IMR-90 (cell line): ENCODE data around the gene NDUFB2. TPM values are rescaled to one million over a fixed set of nuclear protein-coding genes. Genes with fewer than 3 reads are reported as not detected.

Experiments
- ATAC-seq: fragments of 200-7000 bp; cut with Tn5 transposase; 2 replicates; pipeline ENCODE4 v1.9.1; 2020; ENCODE audit warnings: low read depth, mild to moderate bottlenecking, moderate library complexity
- BruUV-seq: library from RNA; stranded (reverse); fragments of 400-500 nt; replicated peaks from 2 replicates; lab custom pipeline; 2021; lab: Mats Ljungman, UMichigan
- CTCF ChIA-PET: fragments of 300-600 bp; formaldehyde crosslinking; extraction: SDS; loops from one replicate; lab custom pipeline; 2021; ENCODE audit warnings: antibody characterized with exemption; lab: Yijun Ruan, JAX
- POLR2A ChIA-PET: fragments of 300-600 bp; sonication (Branson Sonifier 250); formaldehyde crosslinking; loops from one replicate; lab custom pipeline; 2022; ENCODE audit warnings: antibody characterized with exemption; ENCODE audit not compliant: unreplicated experiment; lab: Charles Lee
- DNase-seq: peaks from one replicate; pipeline ENCODE4 v3.0.0; 2013
- H2AFZ ChIP-seq: replicated peaks from 2 replicates; pipeline ENCODE3; 2013; ENCODE audit warnings: low read length, mild to moderate bottlenecking; ENCODE audit not compliant: poor library complexity
- H2AK5ac ChIP-seq: 2 replicates; pipeline ENCODE4 v1.6.1; 2013; ENCODE audit warnings: low read depth, low read length, inconsistent platforms
- H2AK9ac ChIP-seq: replicated peaks from 2 replicates; pipeline ENCODE3; 2013; ENCODE audit warnings: mild to moderate bottlenecking, low read depth, low read length, moderate library complexity; ENCODE audit not compliant: poor library complexity
- H2BK120ac ChIP-seq: 2 replicates; pipeline ENCODE4 v1.6.1; 2013; ENCODE audit warnings: low read depth, low read length, inconsistent platforms
- H2BK15ac ChIP-seq: 3 replicates; pipeline ENCODE4 v1.6.1; 2013; ENCODE audit warnings: low read depth, low read length, inconsistent platforms
- H2BK20ac ChIP-seq: 2 replicates; pipeline ENCODE4 v1.6.1; 2013; ENCODE audit warnings: low read depth, mild to moderate bottlenecking, inconsistent platforms, low read length, moderate library complexity
- H2BK5ac ChIP-seq: 2 replicates; pipeline ENCODE4 v1.6.1; 2013; ENCODE audit warnings: mild to moderate bottlenecking, low read depth, low read length, inconsistent platforms; ENCODE audit not compliant: poor library complexity, severe bottlenecking
- H3K14ac ChIP-seq: replicated peaks from 2 replicates; pipeline ENCODE4 v1.6.1; 2013; ENCODE audit warnings: low read depth, low read length, inconsistent platforms
- H3K18ac ChIP-seq: 2 replicates; pipeline ENCODE4 v1.6.1; 2013; ENCODE audit warnings: low read depth, low read length, control low read depth
- H3K23ac ChIP-seq: 2 replicates; pipeline ENCODE4 v1.6.1; 2013; ENCODE audit warnings: low read depth, low read length, inconsistent platforms
- H3K27ac ChIP-seq: 2 replicates; pipeline ENCODE4 v1.5.1; 2013; ENCODE audit warnings: mild to moderate bottlenecking, control low read depth, low read length; ENCODE audit not compliant: insufficient read depth
- H3K27me3 ChIP-seq: 2 replicates; pipeline ENCODE4 v1.6.1; 2013; ENCODE audit warnings: low read length; ENCODE audit not compliant: control insufficient read depth, insufficient read depth
- H3K36me3 ChIP-seq: 2 replicates; pipeline ENCODE4 v1.6.1; 2013; ENCODE audit warnings: low read length, mixed read lengths; ENCODE audit not compliant: control insufficient read depth, insufficient read depth
- H3K4ac ChIP-seq: 2 replicates; pipeline ENCODE4 v1.6.1; 2013; ENCODE audit warnings: low read depth, low read length, inconsistent platforms
- H3K4me1 ChIP-seq: 2 replicates; pipeline ENCODE4 v1.6.1; 2013; ENCODE audit warnings: low read length, mixed read lengths; ENCODE audit not compliant: control insufficient read depth, insufficient read depth
- H3K4me2 ChIP-seq: 2 replicates; pipeline ENCODE4 v1.6.1; 2013; ENCODE audit warnings: low read depth, mild to moderate bottlenecking, control low read depth, low read length, moderate library complexity
- H3K4me3 ChIP-seq: 2 replicates; pipeline ENCODE4 v1.5.1; 2013; ENCODE audit warnings: low read depth, mild to moderate bottlenecking, control low read depth, low read length, moderate library complexity; ENCODE audit not compliant: insufficient read depth
- H3K56ac ChIP-seq: 2 replicates; pipeline ENCODE4 v1.6.1; 2013; ENCODE audit warnings: low read length, inconsistent platforms; ENCODE audit not compliant: insufficient read depth; ENCODE audit errors: extremely low read depth
- H3K79me1 ChIP-seq, 2 experiments: 2 replicates each; pipeline ENCODE4 v1.6.1; 2013; ENCODE audit warnings: low read length in 2 of 2, inconsistent platforms in 1 of 2, low read depth in 1 of 2
- H3K9ac ChIP-seq: 2 replicates; pipeline ENCODE4 v1.6.1; 2013; ENCODE audit warnings: low read depth, low read length, control low read depth
- H3K9me1 ChIP-seq: 2 replicates; pipeline ENCODE4 v1.6.1; 2013; ENCODE audit warnings: low read length, inconsistent platforms; ENCODE audit not compliant: insufficient read depth
- H3K9me3 ChIP-seq: 2 replicates; pipeline ENCODE4 v1.6.1; 2013; ENCODE audit warnings: low read length; ENCODE audit not compliant: control insufficient read depth, insufficient read depth
- H4K20me1 ChIP-seq: 2 replicates; pipeline ENCODE4 v1.6.1; 2013; ENCODE audit warnings: low read length, inconsistent platforms; ENCODE audit not compliant: insufficient read depth
- H4K5ac ChIP-seq: 2 replicates; pipeline ENCODE4 v1.6.1; 2013; ENCODE audit warnings: mild to moderate bottlenecking, low read depth, low read length, control low read depth
- H4K8ac ChIP-seq, 2 experiments: 2 replicates each; pipeline ENCODE4 v1.6.1; 2013; ENCODE audit warnings: low read depth in 2 of 2, low read length in 2 of 2, control low read depth in 1 of 2, inconsistent platforms in 1 of 2
- H4K91ac ChIP-seq: 2 replicates; pipeline ENCODE4 v1.6.1; 2013; ENCODE audit warnings: low read depth, low read length, inconsistent platforms; ENCODE audit not compliant: insufficient read depth
- BHLHE40 ChIP-seq: fragments of 150-350 bp; IDR thresholded peaks from 2 replicates; pipeline ENCODE4 v1.6.1; 2016; ENCODE audit warnings: mild to moderate bottlenecking, low read depth, low read length
- CEBPB ChIP-seq: IDR thresholded peaks from 2 replicates; pipeline ENCODE4 v1.6.1; 2012; ENCODE audit warnings: low read depth, low read length, improper control_type of control experiment
- CHD1 ChIP-seq: IDR thresholded peaks from 2 replicates; pipeline ENCODE4 v1.6.1; 2012; ENCODE audit warnings: low read depth, low read length, improper control_type of control experiment
- FOS ChIP-seq: fragments of 150-350 bp; IDR thresholded peaks from 2 replicates; pipeline ENCODE4 v1.6.1; 2016; ENCODE audit warnings: low read depth, low read length
- MAFK ChIP-seq: IDR thresholded peaks from 2 replicates; pipeline ENCODE4 v1.6.1; 2012; ENCODE audit warnings: low read depth, low read length, improper control_type of control experiment
- MAZ ChIP-seq: IDR thresholded peaks from 2 replicates; pipeline ENCODE4 v1.6.1; 2012; ENCODE audit warnings: low read depth, mild to moderate bottlenecking, low read length, improper control_type of control experiment, moderate library complexity, borderline replicate concordance
- MXI1 ChIP-seq: IDR thresholded peaks from 2 replicates; pipeline ENCODE4 v1.6.1; 2012; ENCODE audit warnings: low read depth, mild to moderate bottlenecking, low read length, moderate library complexity, borderline replicate concordance
- NFE2L2 ChIP-seq: fragments of 150-350 bp; IDR thresholded peaks from 2 replicates; pipeline ENCODE4 v1.6.1; 2016; ENCODE audit warnings: low read depth, mild to moderate bottlenecking, low read length
- POLR2A ChIP-seq: IDR thresholded peaks from 2 replicates; pipeline ENCODE4 v1.6.1; 2012; ENCODE audit warnings: mild to moderate bottlenecking, low read depth, low read length
- RAD21 ChIP-seq: IDR thresholded peaks from 2 replicates; pipeline ENCODE4 v1.6.1; 2012; ENCODE audit warnings: low read length, improper control_type of control experiment
- RCOR1 ChIP-seq: IDR thresholded peaks from 2 replicates; pipeline ENCODE4 v1.6.1; 2012; ENCODE audit warnings: mild to moderate bottlenecking, low read length, improper control_type of control experiment; ENCODE audit not compliant: insufficient replicate concordance
- RFX5 ChIP-seq: IDR thresholded peaks from 2 replicates; pipeline ENCODE4 v1.8.0; 2012; ENCODE audit warnings: low read depth, mild to moderate bottlenecking, low read length, moderate library complexity
- SMC3 ChIP-seq: fragments of 150-350 bp; IDR thresholded peaks from 2 replicates; pipeline ENCODE4 v1.6.1; 2016; ENCODE audit warnings: low read depth, mild to moderate bottlenecking, antibody characterized with exemption, low read length, moderate library complexity
- WGBS, 2 experiments: methylation state at CpG; one replicate each; pipeline versions ENCODE4 v1.1.5 to v1.1.7; 2013; ENCODE audit warnings: missing lambda C conversion rate in 2 of 2; ENCODE audit not compliant: insufficient read length in 1 of 2; ENCODE audit errors: extremely low coverage in 2 of 2; 5-methylcytosine and 5-hydroxymethylcytosine counted together
- dilution Hi-C: fragments of 300-500 bp; cut with HindIII; formaldehyde crosslinking; loops from one replicate; pipeline ENCODE4 v1.14.3; 2018; ENCODE audit warnings: low sequenced_read_pairs; ENCODE audit not compliant: unreplicated experiment
- in situ Hi-C: fragments of 300-500 bp; cut with MboI; formaldehyde crosslinking; loops from 3 replicates; pipeline ENCODE4 v1.14.3; 2019; ENCODE audit warnings: low sequenced_read_pairs, inconsistent platforms, mixed read lengths
- intact Hi-C: fragments of 100-400 bp; cut with micrococcal nuclease; formaldehyde crosslinking; loops from 2 replicates; pipeline ENCODE4 v1.10.0; 2022
- polyA plus RNA-seq, 3 experiments: library from polyadenylated mRNA; depleted of rRNA; stranded (reverse); fragments of >200 nt; gene quantifications; 2 replicates each; pipeline ENCODE4 v1.2.3, GENCODE V29; 2012; ENCODE audit warnings: low replicate concordance in 1 of 3
- total RNA-seq: library from RNA; depleted of rRNA; stranded (reverse); fragments of >200 nt; gene quantifications from 2 replicates; pipeline ENCODE4 v1.2.3, GENCODE V29; 2012
- TF ChIP-seq, protein P1 (sequence below): conservative IDR thresholded peaks from 2 replicates; pipeline ENCODE4 v1.5.1; 2012; ENCODE audit warnings: mild to moderate bottlenecking, low read depth, low read length, improper control_type of control experiment
- TF ChIP-seq, protein P2 (sequence below): fragments of 150-350 bp; IDR thresholded peaks from 2 replicates; pipeline ENCODE4 v1.6.1; 2016; ENCODE audit warnings: low read depth, mild to moderate bottlenecking, low read length, moderate library complexity, borderline replicate concordance
- TF ChIP-seq, protein P3 (sequence below): fragments of 150-350 bp; IDR thresholded peaks from 2 replicates; pipeline ENCODE4 v1.6.1; 2017; ENCODE audit warnings: mild to moderate bottlenecking, antibody characterized with exemption, low read length, low read depth

Gene NDUFB2
- total and polyA plus RNA-seq, 2 of the 4 experiments (the other 2 are of a cell fraction): 81.7 to 143 TPM

DNA sequence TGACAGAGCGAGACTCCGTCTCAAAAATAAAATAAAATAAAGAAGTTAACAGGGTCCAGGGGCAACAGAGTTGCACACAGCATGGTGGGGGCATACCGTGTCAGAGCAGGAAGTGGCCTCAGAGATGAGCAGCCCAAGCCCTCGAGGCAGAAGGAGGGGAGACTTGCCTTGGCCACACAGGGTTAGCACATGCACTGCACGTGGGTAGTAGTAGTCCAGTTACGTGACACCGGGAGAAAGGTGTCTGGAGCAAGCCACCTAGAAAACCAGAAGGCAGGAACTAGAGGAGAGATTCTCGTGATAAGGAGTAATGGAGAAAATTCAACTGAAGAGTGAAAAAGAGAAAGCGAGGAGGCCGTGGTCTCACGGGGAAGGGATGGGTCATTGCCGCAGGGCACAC, 46.1 kb upstream of the NDUFB2 start:
- Histone ChIP-seq H2BK5ac (no peak overlapping the region), H3K27ac (no peak overlapping the region), H2AK5ac (peak overlapping the region; percentile 85; the same call in 1 of the 2 replicates), H3K18ac (no peak overlapping the region), H3K9ac (no peak overlapping the region), H3K4me2 (no peak overlapping the region), H3K79me1 (no peaks in the 10 kb centered on the region), H3K36me3 (no peaks in the 10 kb centered on the region), H3K4ac (no peak overlapping the region), H3K4me3 (no peak overlapping the region), H3K4me1 (peaks cover 13% of the 10 kb centered on the region), H4K91ac (no peak overlapping the region), H4K8ac (no peak overlapping the region), H3K14ac (no peak overlapping the region), H3K9me1 (0 out of 2 replicates have a peak, but pooled peaks cover 3% of the 10 kb centered on the region), H2BK15ac (no peak overlapping the region), H3K27me3 (no peaks in the 10 kb centered on the region), H3K56ac (no peak overlapping the region), H2AFZ (peak overlapping the region; percentile 61), H3K9me3 (no peaks in the 10 kb centered on the region), H3K23ac (no peak overlapping the region), H2AK9ac (peak overlapping the region; percentile 39), H2BK20ac (no peak overlapping the region), H4K5ac (no peak overlapping the region), H2BK120ac (peak overlapping the region; percentile 19; the same call in 1 of the 2 replicates), H4K20me1 (no peaks in the 10 kb centered on the region)
- TF ChIP-seq RCOR1: no peak
- TF ChIP-seq MXI1: no peak
- TF ChIP-seq CEBPB: no peak
- TF ChIP-seq MAFK: no peak
- TF ChIP-seq, protein P1, sequence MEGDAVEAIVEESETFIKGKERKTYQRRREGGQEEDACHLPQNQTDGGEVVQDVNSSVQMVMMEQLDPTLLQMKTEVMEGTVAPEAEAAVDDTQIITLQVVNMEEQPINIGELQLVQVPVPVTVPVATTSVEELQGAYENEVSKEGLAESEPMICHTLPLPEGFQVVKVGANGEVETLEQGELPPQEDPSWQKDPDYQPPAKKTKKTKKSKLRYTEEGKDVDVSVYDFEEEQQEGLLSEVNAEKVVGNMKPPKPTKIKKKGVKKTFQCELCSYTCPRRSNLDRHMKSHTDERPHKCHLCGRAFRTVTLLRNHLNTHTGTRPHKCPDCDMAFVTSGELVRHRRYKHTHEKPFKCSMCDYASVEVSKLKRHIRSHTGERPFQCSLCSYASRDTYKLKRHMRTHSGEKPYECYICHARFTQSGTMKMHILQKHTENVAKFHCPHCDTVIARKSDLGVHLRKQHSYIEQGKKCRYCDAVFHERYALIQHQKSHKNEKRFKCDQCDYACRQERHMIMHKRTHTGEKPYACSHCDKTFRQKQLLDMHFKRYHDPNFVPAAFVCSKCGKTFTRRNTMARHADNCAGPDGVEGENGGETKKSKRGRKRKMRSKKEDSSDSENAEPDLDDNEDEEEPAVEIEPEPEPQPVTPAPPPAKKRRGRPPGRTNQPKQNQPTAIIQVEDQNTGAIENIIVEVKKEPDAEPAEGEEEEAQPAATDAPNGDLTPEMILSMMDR: no peak
- no peak for TF ChIP-seq RFX5
- TF ChIP-seq MAZ: no peak
- no peak for TF ChIP-seq SMC3
- TF ChIP-seq POLR2A: no peak
- no peak for TF ChIP-seq RAD21
- no peak for TF ChIP-seq CHD1
- TF ChIP-seq BHLHE40: no peak
- TF ChIP-seq, protein P2, sequence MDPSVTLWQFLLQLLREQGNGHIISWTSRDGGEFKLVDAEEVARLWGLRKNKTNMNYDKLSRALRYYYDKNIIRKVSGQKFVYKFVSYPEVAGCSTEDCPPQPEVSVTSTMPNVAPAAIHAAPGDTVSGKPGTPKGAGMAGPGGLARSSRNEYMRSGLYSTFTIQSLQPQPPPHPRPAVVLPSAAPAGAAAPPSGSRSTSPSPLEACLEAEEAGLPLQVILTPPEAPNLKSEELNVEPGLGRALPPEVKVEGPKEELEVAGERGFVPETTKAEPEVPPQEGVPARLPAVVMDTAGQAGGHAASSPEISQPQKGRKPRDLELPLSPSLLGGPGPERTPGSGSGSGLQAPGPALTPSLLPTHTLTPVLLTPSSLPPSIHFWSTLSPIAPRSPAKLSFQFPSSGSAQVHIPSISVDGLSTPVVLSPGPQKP: no peak
- TF ChIP-seq NFE2L2: no peak
- TF ChIP-seq FOS: no peak
- TF ChIP-seq, protein P3, sequence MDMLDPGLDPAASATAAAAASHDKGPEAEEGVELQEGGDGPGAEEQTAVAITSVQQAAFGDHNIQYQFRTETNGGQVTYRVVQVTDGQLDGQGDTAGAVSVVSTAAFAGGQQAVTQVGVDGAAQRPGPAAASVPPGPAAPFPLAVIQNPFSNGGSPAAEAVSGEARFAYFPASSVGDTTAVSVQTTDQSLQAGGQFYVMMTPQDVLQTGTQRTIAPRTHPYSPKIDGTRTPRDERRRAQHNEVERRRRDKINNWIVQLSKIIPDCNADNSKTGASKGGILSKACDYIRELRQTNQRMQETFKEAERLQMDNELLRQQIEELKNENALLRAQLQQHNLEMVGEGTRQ: no peak
- ChIA-PET CTCF (no interaction called here), POLR2A (no interaction called here)
- intact Hi-C loops: no loop called here
- WGBS, 2 experiments: 86% methylated on average over 2 of the region's 12 CpGs; no CpG with 5 or more reads in 1 of the 2 experiments
- in situ Hi-C loops: loop anchor here (5.0 kb wide), 2 partner anchors 128 to 173 kb away; partner anchors contain the start of gene MKRN1
- no TSS peak for BruUV-seq
- dilution Hi-C loops: no loop called here
- ATAC-seq (no peak), DNase-seq (no peak)
